Transverse colon (tissue), 4 donors: Measurements from ENCODE around the gene RGR. TPM values are rescaled to one million over a fixed set of nuclear protein-coding genes. Genes with fewer than 3 reads are reported as not detected.

Experiments used
- DNase-seq: peaks from one replicate; pipeline ENCODE4 v3.0.0-alpha.2; 2019
- H3K27ac ChIP-seq, 4 donors: fragments of 200-600 bp; sonication (generic); 2 replicates each; pipeline ENCODE4 v1.5.1; 2016 to 2018; ENCODE audit warnings: inconsistent platforms in 4 of 4
- H3K27me3 ChIP-seq: fragments of 200-600 bp; sonication (generic); 2 replicates; pipeline ENCODE4 v1.5.1; 2017; ENCODE audit warnings: inconsistent platforms
- H3K36me3 ChIP-seq, 4 donors: fragments of 200-600 bp; sonication (generic); 2 replicates each; pipeline ENCODE4 v1.5.1; 2017 to 2019; ENCODE audit warnings: inconsistent platforms in 4 of 4
- H3K4me1 ChIP-seq, 4 donors: fragments of 200-600 bp; sonication (generic); 2 replicates each; pipeline ENCODE4 v1.5.1; 2017 to 2020; ENCODE audit warnings: inconsistent platforms in 4 of 4
- H3K4me3 ChIP-seq, 4 donors: fragments of 200-600 bp; sonication (generic); 1 replicate in 1 of 4; 2 replicates in 3 of 4; pipeline versions ENCODE4 v1.5.1 to v1.6.1; 2017 to 2019; ENCODE audit warnings: inconsistent platforms in 4 of 4
- H3K9me3 ChIP-seq, 2 donors: fragments of 200-600 bp; sonication (generic); 2 replicates each; pipeline ENCODE4 v1.5.1; 2017 to 2019; ENCODE audit warnings: inconsistent platforms in 2 of 2
- CTCF ChIP-seq, 5 experiments: fragments of 200-600 bp in 3 of 5; fragments of 450-650 bp in 2 of 5; sonication (generic) in 3 of 5; IDR thresholded peaks; 1 replicate in 2 of 5; 2 replicates in 3 of 5; pipeline ENCODE4 v1.5.1; 2016 to 2017; ENCODE audit warnings: antibody characterized with exemption in 5 of 5, inconsistent platforms in 3 of 5, mild to moderate bottlenecking in 2 of 5, moderate library complexity in 1 of 5
- EP300 ChIP-seq: sonication (generic); formaldehyde crosslinking; IDR thresholded peaks from one replicate; pipeline ENCODE4 v1.6.1; 2017; ENCODE audit warnings: antibody characterized with exemption, low read depth
- POLR2A ChIP-seq: fragments of 450-650 bp; IDR thresholded peaks from one replicate; pipeline ENCODE4 v1.6.1; 2016; ENCODE audit warnings: antibody characterized with exemption, mild to moderate bottlenecking, moderate library complexity
- POLR2AphosphoS5 ChIP-seq, 3 donors: sonication (generic); formaldehyde crosslinking; IDR thresholded peaks; one replicate each; pipeline ENCODE4 v1.6.1; 2016; ENCODE audit warnings: antibody characterized with exemption in 3 of 3
- WGBS, 2 donors: methylation state at CpG; one replicate each; pipeline ENCODE4 v1.1.5; 2018; ENCODE audit warnings: low coverage in 1 of 2; 5-methylcytosine and 5-hydroxymethylcytosine counted together
- in situ Hi-C, 4 donors: fragments of 200-750 bp; cut with MboI; loops; one replicate each; pipeline versions ENCODE4 v1.15.0 to v1.15.1; 2017; ENCODE audit warnings: low sequenced_read_pairs in 3 of 4, low pct_ligation_motif_present in 1 of 4, low pct_unique_long_range_greater_than_20kb in 1 of 4
- intact Hi-C: fragments of 100-400 bp; cut with DNase I; formaldehyde crosslinking; loops from one replicate; pipeline ENCODE4 v1.15.1; 2023; ENCODE audit warnings: low total_unique reads
- total RNA-seq, 4 donors: library from RNA; depleted of rRNA; stranded (reverse); fragments of >200 nt; gene quantifications; one replicate each; pipeline ENCODE4 v1.1.0, GENCODE V29; 2016

RGR gene
- total RNA-seq, 4 donors from 2014 or later, result 1.1 to 6.0 (median 1.2) TPM; not detected in 1

GRCh38 chr10:84213076-84213475 lies 31.8 kb upstream of the RGR start:
- intact Hi-C loops, result no loop called here
- WGBS, 2 donors, result 84 to 100% methylated on average over 1 to 11 of the region's 11 CpGs
- H3K4me3 ChIP-seq, result no peak overlapping the region

GRCh38 chr10:84214046-84214572 lies 30.7 kb upstream of the RGR start:
- 84% methylated on average over 24 of the region's 25 CpGs; no CpG with 5 or more reads in 1 of the 2 donors for WGBS, 2 donors
- Histone ChIP-seq H3K4me1 (no peaks in the 10 kb centered on the region), H3K9me3 (no peaks in the 10 kb centered on the region), H3K36me3 (no peaks in the 10 kb centered on the region), H3K4me3 (no peak overlapping the region), H3K27ac (no peak overlapping the region), H3K27me3 (no peaks in the 10 kb centered on the region)
- DNase-seq, result no peak
- intact Hi-C loops, result no loop called here
- in situ Hi-C loops, result no loop called here
- TF ChIP-seq CTCF (IDR thresholded peaks at IDR 0.05) (no peak), POLR2AphosphoS5 (IDR thresholded peaks at IDR 0.05) (no peak), POLR2A (no peak), EP300 (no peak)

More at GRCh38 chr10:84213076-84213475, 31.8 kb upstream of the RGR start:
- H3K36me3 ChIP-seq, result no peaks in the 10 kb centered on the region
- H3K27me3 ChIP-seq, result no peaks in the 10 kb centered on the region
- H3K27ac ChIP-seq, result no peak overlapping the region
- H3K9me3 ChIP-seq, result no peaks in the 10 kb centered on the region
- H3K4me1 ChIP-seq, result no peaks in the 10 kb centered on the region
- TF ChIP-seq POLR2AphosphoS5 (IDR thresholded peaks at IDR 0.05) (no peak), POLR2A (no peak), CTCF (IDR thresholded peaks at IDR 0.05) (no peak), EP300 (no peak)
- in situ Hi-C loops, result no loop called here
- DNase-seq, result no peak

- WGBS, 2 donors, result 50 to 54% methylated on average over 3 to 12 of the region's 12 CpGs
These were observed 30.1 kb upstream of the RGR start for GRCh38 chr10:84214612-84215235.

GRCh38 chr10:84216834-84217233 lies 28.0 kb upstream of the RGR start:
- in situ Hi-C loops (no loop called here), intact Hi-C loops (no loop called here)
- WGBS, 2 donors, result 87% methylated on average over 9 of the region's 9 CpGs; no CpG with 5 or more reads in 1 of the 2 donors
- no peak for DNase-seq
- no peak overlapping the region for H3K4me3 ChIP-seq
- H3K36me3 ChIP-seq, result no peaks in the 10 kb centered on the region
- H3K9me3 ChIP-seq, result no peaks in the 10 kb centered on the region
- no peaks in the 10 kb centered on the region for H3K27me3 ChIP-seq
- no peak overlapping the region for H3K27ac ChIP-seq
- H3K4me1 ChIP-seq, result no peaks in the 10 kb centered on the region
- TF ChIP-seq POLR2A (no peak), EP300 (no peak), CTCF (IDR thresholded peaks at IDR 0.05) (no peak), POLR2AphosphoS5 (IDR thresholded peaks at IDR 0.05) (no peak)

More at GRCh38 chr10:84214612-84215235, 30.1 kb upstream of the RGR start:
- H3K4me1 ChIP-seq, result no peaks in the 10 kb centered on the region
- H3K36me3 ChIP-seq, result no peaks in the 10 kb centered on the region
- no peaks in the 10 kb centered on the region for H3K27me3 ChIP-seq
- peak; percentile 36 for DNase-seq
- intact Hi-C loops, result no loop called here
- no peaks in the 10 kb centered on the region for H3K9me3 ChIP-seq
- no peak overlapping the region for H3K4me3 ChIP-seq
- in situ Hi-C loops, result no loop called here
- TF ChIP-seq POLR2A, result no peak
- TF ChIP-seq CTCF (IDR thresholded peaks at IDR 0.05), result peak in 4 of 5 experiments; percentile 29 to 60 (median 40)
- no peak overlapping the region for H3K27ac ChIP-seq
